Measurements from ENCODE around the gene PDE4A.

GRCh38 chr19:10517361-10517759 lies 97.0 kb downstream of the PDE4A start, which contains the start of gene S1PR5:
- TF ChIP-seq CTCF (conservative IDR thresholded peaks at IDR 0.05 in 1 of 2, IDR thresholded peaks at IDR 0.05 in 1 of 2; ENCODE audit: low read depth in 1 of 2, low read length in 2 of 2) (no peak), EZH2 (IDR thresholded peaks at IDR 0.05; ENCODE audit: low read length, missing control alignments) (no peak)

Measured in fibroblast of lung (primary cell).